GDM1 (cell line): ENCODE measurements around the gene CLEC2L.
"Not testable (repeated sequence)": the region's sequence is repeated elsewhere in the genome, so short reads cannot be mapped to it uniquely, and the experiment has no call there.

ENCODE experiments used
- DNase-seq: peaks from one replicate; lab custom pipeline; 2025; lab: John Stamatoyannopoulos, UW

The CLEC2L gene

GRCh38 chr7:139523968-139524815 is 707 bp downstream of the CLEC2L start:
- no peak for DNase-seq

- no peak for DNase-seq
Measured at GRCh38 chr7:139525239-139525638, 1.8 kb downstream of the CLEC2L start.

DNA sequence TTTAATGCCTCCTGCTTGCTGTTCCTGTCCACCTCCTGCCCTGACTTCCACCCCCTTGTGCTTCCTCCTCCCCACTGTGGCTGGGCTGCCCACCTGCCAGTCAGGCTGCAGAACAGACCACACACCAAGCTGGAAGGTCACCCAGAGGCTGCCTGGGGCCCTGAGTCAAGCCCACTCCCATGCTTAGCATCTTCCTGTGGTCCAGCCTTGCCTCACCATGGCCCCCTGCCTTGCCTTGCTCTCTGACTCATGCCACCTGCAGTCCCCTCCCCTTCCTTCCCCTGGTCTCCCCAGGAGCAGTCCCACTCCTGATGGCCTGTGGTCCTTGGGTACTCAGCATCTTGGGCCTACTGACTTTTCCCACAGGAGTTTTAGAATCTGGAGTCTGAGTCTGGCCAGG is 2.3 kb downstream of the CLEC2L start:
- no peak for DNase-seq

- DNase-seq, result no peak
Measured at GRCh38 chr7:139526578-139527544, 3.4 kb downstream of the CLEC2L start.

GRCh38 chr7:139531094-139531493 is 7.6 kb downstream of the CLEC2L start:
- no peak for DNase-seq

GRCh38 chr7:139532636-139533155 is 9.2 kb downstream of the CLEC2L start:
- DNase-seq, result no peak

- DNase-seq, result no peak
Measured at GRCh38 chr7:139534096-139534495, 10.6 kb downstream of the CLEC2L start.

GRCh38 chr7:139534966-139535651 is 11.6 kb downstream of the CLEC2L start:
- DNase-seq, result no peak

DNA sequence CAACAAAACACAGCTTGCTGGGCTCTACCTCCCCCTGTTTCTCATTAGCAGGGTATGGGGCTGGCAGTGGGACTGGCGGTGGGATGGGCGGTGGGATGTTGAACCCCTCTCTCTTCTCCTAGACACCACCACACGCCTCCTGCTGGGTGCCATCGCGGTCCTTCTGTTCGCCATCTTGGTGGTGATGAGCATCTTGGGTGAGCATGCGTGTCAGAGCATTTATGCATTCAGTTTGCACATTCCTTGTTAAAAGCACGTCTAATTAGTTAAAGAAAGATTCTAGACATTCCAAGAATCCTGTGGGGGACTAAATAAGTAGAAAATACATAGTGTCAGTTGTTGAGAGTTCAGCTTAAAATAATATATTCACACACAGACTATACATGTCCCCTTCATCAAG is 12.7 kb downstream of the CLEC2L start:
- no peak for DNase-seq

GRCh38 chr7:139538881-139539635 is 15.6 kb downstream of the CLEC2L start:
- no peak for DNase-seq

DNA sequence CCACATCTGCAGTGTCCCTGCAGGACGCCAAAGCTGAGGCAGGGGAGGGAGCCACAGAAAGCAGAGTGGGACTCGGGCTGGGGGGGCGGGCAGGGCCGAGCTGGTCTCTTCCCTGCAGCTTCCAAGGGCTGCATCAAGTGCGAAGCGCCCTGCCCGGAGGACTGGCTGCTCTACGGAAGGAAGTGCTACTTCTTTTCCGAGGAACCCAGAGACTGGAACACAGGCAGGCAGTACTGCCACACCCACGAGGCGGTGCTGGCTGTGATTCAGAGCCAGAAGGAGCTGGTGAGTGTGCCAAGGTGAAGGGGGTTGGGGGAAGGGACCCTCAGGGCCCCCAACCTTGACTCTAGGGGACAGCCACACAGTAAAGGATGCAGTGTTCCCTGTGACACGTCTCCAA is 16.7 kb downstream of the CLEC2L start:
- no peak for DNase-seq

DNA sequence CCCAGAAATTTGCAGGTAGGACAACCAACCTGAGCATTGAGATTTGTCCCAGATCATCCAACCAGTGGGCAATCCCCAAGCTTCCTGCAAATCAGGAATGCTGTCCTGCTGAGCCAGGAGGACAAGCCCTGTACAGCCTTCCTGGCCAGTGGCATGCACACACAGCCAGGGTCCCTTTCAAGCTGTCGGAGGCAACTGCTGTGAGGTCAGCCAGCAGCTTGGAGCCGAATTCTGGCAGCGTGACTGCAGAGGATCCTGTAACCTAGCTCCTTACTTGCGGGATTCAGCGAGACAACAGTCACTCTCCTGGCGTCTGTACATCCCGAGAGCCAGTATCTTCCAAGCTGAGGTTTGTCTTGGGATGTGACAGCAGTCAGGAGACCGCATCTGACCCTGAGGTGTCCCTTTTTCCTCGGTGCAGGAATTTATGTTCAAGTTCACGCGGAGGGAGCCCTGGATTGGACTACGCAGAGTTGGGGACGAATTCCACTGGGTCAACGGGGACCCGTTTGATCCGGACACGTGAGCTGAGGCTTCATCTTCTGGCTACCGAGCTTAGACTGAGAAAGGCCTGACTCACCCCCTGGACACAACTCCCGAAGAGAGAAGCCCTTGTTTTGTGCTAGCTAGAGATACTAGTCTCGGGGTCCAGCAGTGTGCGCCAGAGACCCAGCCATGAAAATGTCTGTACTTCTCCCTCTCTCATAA is 18.3 kb downstream of the CLEC2L start:
- DNase-seq, result no peak

GRCh38 chr7:139542308-139543151 is 19.0 kb downstream of the CLEC2L start:
- DNase-seq, result no peak

- DNase-seq, result no peak
Measured at GRCh38 chr7:139543801-139544603, 20.5 kb downstream of the CLEC2L start.

GRCh38 chr7:139544645-139545044 is 21.2 kb downstream of the CLEC2L start:
- DNase-seq, result no peak

- DNase-seq, result no peak
Measured at GRCh38 chr7:139548302-139549028, 25.0 kb downstream of the CLEC2L start.

- not testable (repeated sequence) for DNase-seq
Measured at GRCh38 chr7:139553991-139554700, 30.7 kb downstream of the CLEC2L start.
